ENCODE results near the gene LIG1. TPM values are rescaled to one million over a fixed set of nuclear protein-coding genes. Genes with fewer than 3 reads are reported as not detected.

LIG1 gene
- total and polyA plus RNA-seq, 2 of the 13 experiments (the other 11 are each of a cell fraction or from before 2014, with no cell fraction given): 20.1 to 64.4 TPM

DNA sequence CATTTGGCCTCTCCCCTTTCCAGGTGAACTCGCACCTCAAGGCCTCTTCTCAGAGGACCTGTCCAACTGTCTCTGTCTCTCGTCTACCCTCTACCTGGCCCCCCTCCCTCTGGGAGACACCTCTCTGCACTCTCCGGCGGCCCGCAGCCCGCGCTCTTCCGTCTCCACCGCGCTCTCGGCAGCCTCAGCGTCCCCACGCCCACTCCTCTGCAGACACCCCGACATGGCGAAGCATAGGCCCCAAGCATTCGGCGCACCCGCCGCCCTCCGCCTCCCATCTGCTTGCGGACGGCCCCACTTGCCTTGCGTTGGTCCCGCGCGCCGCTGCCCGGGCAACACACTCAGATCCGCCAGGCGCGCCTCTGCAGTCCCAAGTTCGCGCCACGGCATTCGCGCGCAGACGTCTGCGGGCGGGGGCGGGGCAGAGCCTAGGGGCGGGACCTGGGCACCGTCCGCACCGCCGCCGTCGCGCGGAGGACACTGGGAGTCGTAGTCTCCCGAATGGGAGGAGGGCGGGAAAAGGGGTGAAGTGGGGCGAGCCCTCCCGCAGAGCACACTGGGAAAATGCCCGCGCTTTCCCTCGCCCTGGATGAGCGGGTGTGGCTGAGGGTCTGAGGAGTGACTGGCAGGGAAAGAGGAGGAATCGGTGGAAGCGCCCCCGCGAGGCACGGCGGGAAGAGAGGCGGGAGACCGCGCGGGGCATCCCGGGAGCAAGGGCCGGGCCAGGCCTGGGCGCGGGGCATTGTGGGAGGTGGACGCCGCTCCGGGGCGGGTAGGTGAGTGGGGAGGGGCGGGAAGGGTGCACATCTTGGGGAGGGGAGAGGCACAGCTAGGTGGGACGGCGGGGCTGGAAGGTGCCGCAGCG lies at the start of gene LIG1, which contains the start of gene ZSWIM9 (continued):
- no peak for TF ChIP-seq ZNF629 (CRISPR knock-in tag; conservative IDR thresholded peaks at IDR 0.05)
- TF ChIP-seq HOXA3 (CRISPR knock-in tag; IDR thresholded peaks at IDR 0.05): peak; percentile 74
- no peak for TF ChIP-seq ELF3 (CRISPR knock-in tag; IDR thresholded peaks at IDR 0.05)
- TF ChIP-seq ZNF251 (CRISPR knock-in tag; IDR thresholded peaks at IDR 0.05): peak; percentile 76; the same call in 1 of the 2 replicates
- peak; percentile 35; the same call in 1 of the 2 replicates for TF ChIP-seq ZFP82 (CRISPR knock-in tag; IDR thresholded peaks at IDR 0.05; ENCODE audit: borderline replicate concordance)
- TF ChIP-seq, protein P1, sequence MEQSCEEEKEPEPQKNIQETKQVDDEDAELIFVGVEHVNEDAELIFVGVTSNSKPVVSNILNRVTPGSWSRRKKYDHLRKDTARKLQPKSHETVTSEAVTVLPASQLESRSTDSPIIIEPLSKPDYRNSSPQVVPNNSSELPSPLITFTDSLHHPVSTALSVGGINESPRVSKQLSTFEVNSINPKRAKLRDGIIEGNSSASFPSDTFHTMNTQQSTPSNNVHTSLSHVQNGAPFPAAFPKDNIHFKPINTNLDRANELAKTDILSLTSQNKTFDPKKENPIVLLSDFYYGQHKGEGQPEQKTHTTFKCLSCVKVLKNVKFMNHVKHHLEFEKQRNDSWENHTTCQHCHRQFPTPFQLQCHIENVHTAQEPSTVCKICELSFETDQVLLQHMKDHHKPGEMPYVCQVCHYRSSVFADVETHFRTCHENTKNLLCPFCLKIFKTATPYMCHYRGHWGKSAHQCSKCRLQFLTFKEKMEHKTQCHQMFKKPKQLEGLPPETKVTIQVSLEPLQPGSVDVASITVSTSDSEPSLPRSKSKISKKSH (CRISPR knock-in tag; IDR thresholded peaks at IDR 0.05; ENCODE audit: borderline replicate concordance): peak; percentile 84; the same call in 1 of the 2 replicates
- no peak for TF ChIP-seq TSC22D2 (CRISPR knock-in tag; IDR thresholded peaks at IDR 0.05; ENCODE audit: borderline replicate concordance)
- no peak for TF ChIP-seq ZNF496 (CRISPR knock-in tag; IDR thresholded peaks at IDR 0.05; ENCODE audit: insufficient replicate concordance)
- no peak for TF ChIP-seq CENPX (CRISPR knock-in tag; IDR thresholded peaks at IDR 0.05)
- TF ChIP-seq, protein P2, sequence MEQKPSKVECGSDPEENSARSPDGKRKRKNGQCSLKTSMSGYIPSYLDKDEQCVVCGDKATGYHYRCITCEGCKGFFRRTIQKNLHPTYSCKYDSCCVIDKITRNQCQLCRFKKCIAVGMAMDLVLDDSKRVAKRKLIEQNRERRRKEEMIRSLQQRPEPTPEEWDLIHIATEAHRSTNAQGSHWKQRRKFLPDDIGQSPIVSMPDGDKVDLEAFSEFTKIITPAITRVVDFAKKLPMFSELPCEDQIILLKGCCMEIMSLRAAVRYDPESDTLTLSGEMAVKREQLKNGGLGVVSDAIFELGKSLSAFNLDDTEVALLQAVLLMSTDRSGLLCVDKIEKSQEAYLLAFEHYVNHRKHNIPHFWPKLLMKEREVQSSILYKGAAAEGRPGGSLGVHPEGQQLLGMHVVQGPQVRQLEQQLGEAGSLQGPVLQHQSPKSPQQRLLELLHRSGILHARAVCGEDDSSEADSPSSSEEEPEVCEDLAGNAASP (CRISPR knock-in tag; IDR thresholded peaks at IDR 0.05; ENCODE audit: borderline replicate concordance): 0 out of 2 replicates have a peak, but pooled peaks have one; percentile 40
- TF ChIP-seq, protein P3, sequence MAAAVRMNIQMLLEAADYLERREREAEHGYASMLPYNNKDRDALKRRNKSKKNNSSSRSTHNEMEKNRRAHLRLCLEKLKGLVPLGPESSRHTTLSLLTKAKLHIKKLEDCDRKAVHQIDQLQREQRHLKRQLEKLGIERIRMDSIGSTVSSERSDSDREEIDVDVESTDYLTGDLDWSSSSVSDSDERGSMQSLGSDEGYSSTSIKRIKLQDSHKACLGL (CRISPR knock-in tag; IDR thresholded peaks at IDR 0.05): peak; percentile 77; the same call in 1 of the 2 replicates
- TF ChIP-seq DNMT1 (CRISPR knock-in tag; IDR thresholded peaks at IDR 0.05): no peak
- TF ChIP-seq RBM22 (optimal IDR thresholded peaks at IDR 0.05; ENCODE audit: low read length): no peak
- peak; percentile 87 for TF ChIP-seq ZNF883 (CRISPR knock-in tag; IDR thresholded peaks at IDR 0.05; ENCODE audit: not compliant biosample characterization)
- peak; percentile 58 for TF ChIP-seq ELF1 (CRISPR knock-in tag; IDR thresholded peaks at IDR 0.05)
- TF ChIP-seq, protein P4, sequence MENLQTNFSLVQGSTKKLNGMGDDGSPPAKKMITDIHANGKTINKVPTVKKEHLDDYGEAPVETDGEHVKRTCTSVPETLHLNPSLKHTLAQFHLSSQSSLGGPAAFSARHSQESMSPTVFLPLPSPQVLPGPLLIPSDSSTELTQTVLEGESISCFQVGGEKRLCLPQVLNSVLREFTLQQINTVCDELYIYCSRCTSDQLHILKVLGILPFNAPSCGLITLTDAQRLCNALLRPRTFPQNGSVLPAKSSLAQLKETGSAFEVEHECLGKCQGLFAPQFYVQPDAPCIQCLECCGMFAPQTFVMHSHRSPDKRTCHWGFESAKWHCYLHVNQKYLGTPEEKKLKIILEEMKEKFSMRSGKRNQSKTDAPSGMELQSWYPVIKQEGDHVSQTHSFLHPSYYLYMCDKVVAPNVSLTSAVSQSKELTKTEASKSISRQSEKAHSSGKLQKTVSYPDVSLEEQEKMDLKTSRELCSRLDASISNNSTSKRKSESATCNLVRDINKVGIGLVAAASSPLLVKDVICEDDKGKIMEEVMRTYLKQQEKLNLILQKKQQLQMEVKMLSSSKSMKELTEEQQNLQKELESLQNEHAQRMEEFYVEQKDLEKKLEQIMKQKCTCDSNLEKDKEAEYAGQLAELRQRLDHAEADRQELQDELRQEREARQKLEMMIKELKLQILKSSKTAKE (CRISPR knock-in tag; IDR thresholded peaks at IDR 0.05; ENCODE audit: borderline replicate concordance): peak; percentile 52; the same call in 1 of the 2 replicates
- no peak for TF ChIP-seq ZNF644 (CRISPR knock-in tag; IDR thresholded peaks at IDR 0.05; ENCODE audit: low read depth)
- 0 out of 2 replicates have a peak, but pooled peaks have one; percentile 40 for TF ChIP-seq HDAC2 (CRISPR knock-in tag; IDR thresholded peaks at IDR 0.05)
- TF ChIP-seq, protein P5, sequence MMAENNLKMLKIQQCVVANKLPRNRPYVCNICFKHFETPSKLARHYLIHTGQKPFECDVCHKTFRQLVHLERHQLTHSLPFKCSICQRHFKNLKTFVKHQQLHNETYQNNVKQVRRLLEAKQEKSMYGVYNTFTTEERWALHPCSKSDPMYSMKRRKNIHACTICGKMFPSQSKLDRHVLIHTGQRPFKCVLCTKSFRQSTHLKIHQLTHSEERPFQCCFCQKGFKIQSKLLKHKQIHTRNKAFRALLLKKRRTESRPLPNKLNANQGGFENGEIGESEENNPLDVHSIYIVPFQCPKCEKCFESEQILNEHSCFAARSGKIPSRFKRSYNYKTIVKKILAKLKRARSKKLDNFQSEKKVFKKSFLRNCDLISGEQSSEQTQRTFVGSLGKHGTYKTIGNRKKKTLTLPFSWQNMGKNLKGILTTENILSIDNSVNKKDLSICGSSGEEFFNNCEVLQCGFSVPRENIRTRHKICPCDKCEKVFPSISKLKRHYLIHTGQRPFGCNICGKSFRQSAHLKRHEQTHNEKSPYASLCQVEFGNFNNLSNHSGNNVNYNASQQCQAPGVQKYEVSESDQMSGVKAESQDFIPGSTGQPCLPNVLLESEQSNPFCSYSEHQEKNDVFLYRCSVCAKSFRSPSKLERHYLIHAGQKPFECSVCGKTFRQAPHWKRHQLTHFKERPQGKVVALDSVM (CRISPR knock-in tag; IDR thresholded peaks at IDR 0.05): no peak
